CD4-positive, alpha-beta T cell (primary cell): ENCODE results near the gene FAM78A. TPM values are rescaled to one million over a fixed set of nuclear protein-coding genes. Genes with fewer than 3 reads are reported as not detected.

ENCODE experiments used
- ATAC-seq: fragments of 200-7000 bp; cut with Tn5 transposase; one replicate; pipeline ENCODE4 v1.10.0; 2022; ENCODE audit warnings: mild to moderate bottlenecking; ENCODE audit not compliant: poor library complexity
- CTCF ChIA-PET: fragments of 350-600 bp; sonication (Branson Sonifier 250); formaldehyde crosslinking; loops from one replicate; lab custom pipeline; 2021; ENCODE audit warnings: antibody characterized with exemption, inconsistent platforms; lab: Charles Lee
- POLR2A ChIA-PET: fragments of 350-600 bp; sonication (Branson Sonifier 250); formaldehyde crosslinking; loops from one replicate; lab custom pipeline; 2021; ENCODE audit warnings: antibody characterized with exemption, inconsistent platforms; lab: Charles Lee
- DNase-seq, 14 experiments: peaks; one replicate each; pipeline ENCODE4 v3.0.0-alpha.2; 2013 to 2020; ENCODE audit warnings: mixed read lengths in 2 of 14
- H3K27ac ChIP-seq, 2 donors: one replicate each; pipeline versions ENCODE4 v1.5.1 to v1.7.0; 2013; ENCODE audit warnings: low read length in 2 of 2, low read depth in 1 of 2, mild to moderate bottlenecking in 1 of 2
- H3K27me3 ChIP-seq, 2 experiments: 1 replicate in 1 of 2; 2 replicates in 1 of 2; pipeline versions ENCODE4 v1.6.1 to v1.7.0; 2013; ENCODE audit warnings: low read length in 2 of 2, control low read depth in 1 of 2, mild to moderate bottlenecking in 1 of 2, moderate library complexity in 1 of 2; ENCODE audit not compliant: insufficient read depth in 2 of 2, control insufficient read depth in 1 of 2
- H3K36me3 ChIP-seq: one replicate; pipeline ENCODE4 v1.6.1; 2013; ENCODE audit warnings: low read length, control low read depth; ENCODE audit not compliant: insufficient read depth
- H3K4me1 ChIP-seq: one replicate; pipeline ENCODE4 v1.6.1; 2013; ENCODE audit warnings: low read length, control low read depth; ENCODE audit not compliant: insufficient read depth
- H3K4me3 ChIP-seq: one replicate; pipeline ENCODE4 v1.5.1; 2013; ENCODE audit warnings: mild to moderate bottlenecking, low read length, moderate library complexity
- H3K9me3 ChIP-seq, 2 experiments: 1 replicate in 1 of 2; 2 replicates in 1 of 2; pipeline versions ENCODE4 v1.6.1 to v1.7.0; 2013; ENCODE audit warnings: low read length in 2 of 2, mild to moderate bottlenecking in 2 of 2, control low read depth in 1 of 2, moderate library complexity in 1 of 2; ENCODE audit not compliant: control insufficient read depth in 1 of 2, insufficient read depth in 1 of 2
- H3K27ac Mint-ChIP-seq: one replicate; pipeline ENCODE4 v1.8.0; 2020; ENCODE audit warnings: mixed read lengths
- H3K27me3 Mint-ChIP-seq: one replicate; pipeline ENCODE4 v1.8.0; 2021; ENCODE audit warnings: mixed read lengths
- H3K36me3 Mint-ChIP-seq: one replicate; pipeline ENCODE4 v1.8.0; 2021; ENCODE audit warnings: low read depth, mixed read lengths
- H3K4me1 Mint-ChIP-seq: one replicate; pipeline ENCODE4 v1.8.0; 2021; ENCODE audit warnings: low read depth, mixed read lengths
- H3K4me3 Mint-ChIP-seq: one replicate; pipeline ENCODE4 v1.8.0; 2020; ENCODE audit warnings: mild to moderate bottlenecking, mixed read lengths
- H3K9me3 Mint-ChIP-seq: one replicate; pipeline ENCODE4 v1.8.0; 2020; ENCODE audit warnings: mixed read lengths
- CTCF ChIP-seq: fragments of 200-600 bp; IDR thresholded peaks from one replicate; pipeline ENCODE4 v1.8.0; 2022; ENCODE audit warnings: antibody characterized with exemption, mild to moderate bottlenecking
- intact Hi-C, 2 experiments: fragments of 100-400 bp; cut with DNase I in 1 of 2; cut with micrococcal nuclease in 1 of 2; formaldehyde crosslinking; loops; one replicate each; pipeline versions ENCODE4 v1.15.1 to v1.9.0; 2023 to 2025; cut with DNase I, micrococcal nuclease
- total RNA-seq, 174 experiments: library from RNA in 2 of 174; stranded (reverse) in 2 of 174; gene quantifications; one replicate each; pipeline ENCODE4 v1.2.3 and lab custom pipeline; 2021 to 2026

Gene FAM78A
- total RNA-seq, 2 experiments from 2014 or later: 62.4 to 62.7 TPM

GRCh38 chr9:131254626-131255025, 21.7 kb downstream of the FAM78A start:
- no peaks in the 10 kb centered on the region for H3K27me3 Mint-ChIP-seq
- Histone ChIP-seq H3K4me3 (no peak overlapping the region), H3K9me3 (no peaks in the 10 kb centered on the region), H3K27me3 (no peaks in the 10 kb centered on the region), H3K36me3 (peaks cover 20% of the 10 kb centered on the region), H3K4me1 (peaks cover 91% of the 10 kb centered on the region), H3K27ac (peak overlapping the region; percentile 81 to 91)
- ChIA-PET CTCF (no interaction called here), POLR2A (interaction anchor here (0.9 to 18.0 kb wide), 3 partner anchors 16 to 82 kb away, joined by 3 to 738 read pairs (median 130); partner anchors contain the start of gene FAM78A)
- intact Hi-C loops: loop anchor here in 1 of 2 experiments (5.0 kb wide), 1 partner anchor 83 kb away; no protein-coding TSS in a partner anchor
- peaks cover 54% of the 10 kb centered on the region for H3K4me1 Mint-ChIP-seq
- peak overlapping the region; percentile 98 for H3K27ac Mint-ChIP-seq
- TF ChIP-seq CTCF: no peak
- DNase-seq: peak in 2 of 14 experiments; percentile 7 to 22
- no peak for ATAC-seq
- peaks cover 24% of the 10 kb centered on the region for H3K36me3 Mint-ChIP-seq
- H3K4me3 Mint-ChIP-seq: peak overlapping the region; percentile 85
- H3K9me3 Mint-ChIP-seq: no peaks in the 10 kb centered on the region

GRCh38 chr9:131253891-131254491, 22.3 kb downstream of the FAM78A start:
- peaks cover 14% of the 10 kb centered on the region for H3K36me3 ChIP-seq
- peaks cover 84% of the 10 kb centered on the region for H3K4me1 ChIP-seq
- no peak for TF ChIP-seq CTCF
- H3K9me3 ChIP-seq: no peaks in the 10 kb centered on the region
- Mint-ChIP-seq H3K36me3 (peaks cover 17% of the 10 kb centered on the region), H3K27ac (peak overlapping the region; percentile 98), H3K9me3 (no peaks in the 10 kb centered on the region), H3K4me1 (peaks cover 53% of the 10 kb centered on the region), H3K27me3 (no peaks in the 10 kb centered on the region), H3K4me3 (peak overlapping the region; percentile 85)
- DNase-seq: peak in 3 of 14 experiments; percentile 31 to 57 (median 42)
- no peaks in the 10 kb centered on the region for H3K27me3 ChIP-seq
- H3K4me3 ChIP-seq: no peak overlapping the region
- peak overlapping the region; percentile 9 to 52 for H3K27ac ChIP-seq
- no peak for ATAC-seq
- intact Hi-C loops: loop anchor here (2.0 to 5.0 kb wide), 4 partner anchors 15 to 83 kb away; partner anchors contain the start of gene FAM78A (in 1 of the 2)
- ChIA-PET CTCF (no interaction called here), POLR2A (interaction anchor here (1.4 to 18.0 kb wide), 3 partner anchors 16 to 144 kb away, joined by 3 to 738 read pairs (median 130); partner anchors contain the start of gene FAM78A)

- no peaks in the 10 kb centered on the region for H3K27me3 ChIP-seq
- ATAC-seq (no peak), DNase-seq (no peak)
- H3K36me3 ChIP-seq: no peaks in the 10 kb centered on the region
- intact Hi-C loops: loop anchor here (2.0 to 5.0 kb wide), 4 partner anchors 13 to 85 kb away; partner anchors contain the start of gene FAM78A (in 1 of the 2)
- H3K27ac ChIP-seq: peak overlapping the region in 1 of 2 donors; percentile 59
- TF ChIP-seq CTCF: no peak
- no peaks in the 10 kb centered on the region for H3K9me3 ChIP-seq
- peak overlapping the region; percentile 59 for H3K4me3 ChIP-seq
- POLR2A ChIA-PET: interaction anchor here (1.1 to 18.0 kb wide), 7 partner anchors 17 to 83 kb away, joined by 3 to 738 read pairs (median 4); partner anchors contain the start of gene FAM78A
- Mint-ChIP-seq H3K27me3 (no peaks in the 10 kb centered on the region), H3K4me1 (peaks cover 43% of the 10 kb centered on the region), H3K27ac (peak overlapping the region; percentile 98), H3K4me3 (no peak overlapping the region), H3K9me3 (no peaks in the 10 kb centered on the region), H3K36me3 (peaks cover 7% of the 10 kb centered on the region)
- CTCF ChIA-PET: interaction anchor here (1.0 to 1.3 kb wide), 3 partner anchors 18 to 155 kb away, joined by 3 to 4 read pairs (median 4); no protein-coding TSS in a partner anchor
- peaks cover 66% of the 10 kb centered on the region for H3K4me1 ChIP-seq
These were observed 24.2 kb downstream of the FAM78A start for GRCh38 chr9:131252120-131252519.
